OCI-LY1 (cell line): ENCODE measurements around the gene KCNC2.

Experiments used
- H2AFZ ChIP-seq: fragments of 200-600 bp; sonication (generic), shearing (Covaris generic); 2 replicates; pipeline ENCODE4 v1.6.0; 2014; ENCODE audit warnings: antibody characterized with exemption, mild to moderate bottlenecking, low read length
- H3F3A ChIP-seq: fragments of 200-600 bp; sonication (generic), shearing (Covaris generic); 2 replicates; pipeline ENCODE4 v1.6.0; 2014; ENCODE audit warnings: mild to moderate bottlenecking, antibody characterized with exemption, low read length, moderate library complexity; ENCODE audit not compliant: insufficient read depth
- H3K27ac ChIP-seq: fragments of 200-600 bp; sonication (generic); 2 replicates; pipeline ENCODE4 v1.5.1; 2014; ENCODE audit warnings: low read length, mixed run types, mild to moderate bottlenecking, low read depth; ENCODE audit not compliant: poor library complexity, severe bottlenecking
- H3K27me3 ChIP-seq: fragments of 200-600 bp; sonication (generic); 2 replicates; pipeline ENCODE4 v1.6.0; 2014; ENCODE audit warnings: antibody characterized with exemption, mild to moderate bottlenecking, low read length, moderate library complexity; ENCODE audit not compliant: insufficient read depth
- H3K36me3 ChIP-seq: fragments of 200-600 bp; sonication (generic); 2 replicates; pipeline ENCODE4 v1.6.1; 2014; ENCODE audit warnings: mild to moderate bottlenecking, antibody characterized with exemption, low read length, moderate library complexity, mixed read lengths; ENCODE audit not compliant: insufficient read depth
- H3K4me1 ChIP-seq: fragments of 200-600 bp; sonication (generic); 2 replicates; pipeline ENCODE4 v1.5.1; 2014; ENCODE audit warnings: mild to moderate bottlenecking, low read length, moderate library complexity; ENCODE audit not compliant: insufficient read depth, severe bottlenecking
- H3K4me2 ChIP-seq: fragments of 200-600 bp; sonication (generic), shearing (Covaris generic); 2 replicates; pipeline ENCODE4 v1.6.1; 2014; ENCODE audit warnings: low read length
- H3K4me3 ChIP-seq: fragments of 200-600 bp; sonication (generic); 2 replicates; pipeline ENCODE4 v1.5.1; 2014; ENCODE audit warnings: low read length, low read depth, mild to moderate bottlenecking, mixed read lengths; ENCODE audit not compliant: poor library complexity, severe bottlenecking
- H3K79me2 ChIP-seq: fragments of 200-600 bp; shearing (Covaris generic); 2 replicates; pipeline ENCODE4 v1.6.1; 2016; ENCODE audit warnings: mixed run types, low read length, mixed read lengths; ENCODE audit not compliant: insufficient read depth
- H3K9ac ChIP-seq: fragments of 200-600 bp; sonication (generic), shearing (Covaris generic); 2 replicates; pipeline ENCODE4 v1.6.1; 2014; ENCODE audit warnings: mild to moderate bottlenecking, low read length, mixed read lengths
- H3K9me2 ChIP-seq: fragments of 200-600 bp; sonication (generic), shearing (Covaris generic); 2 replicates; pipeline ENCODE4 v1.6.1; 2014; ENCODE audit warnings: low read depth, mild to moderate bottlenecking, low read length, mixed read lengths
- H3K9me3 ChIP-seq: fragments of 200-600 bp; shearing (Covaris generic); 2 replicates; pipeline ENCODE4 v1.6.1; 2014; ENCODE audit warnings: low read length, mixed read lengths
- H4K20me1 ChIP-seq: fragments of 200-600 bp; sonication (generic), shearing (Covaris generic); 2 replicates; pipeline ENCODE4 v1.6.0; 2016; ENCODE audit warnings: mild to moderate bottlenecking, low read length; ENCODE audit not compliant: insufficient read depth
- EZH2 ChIP-seq: fragments of 200-600 bp; sonication (generic), shearing (Covaris generic); IDR thresholded peaks from 2 replicates; pipeline ENCODE4 v1.8.0; 2017; ENCODE audit warnings: borderline replicate concordance, mixed run types, mild to moderate bottlenecking, antibody characterized with exemption, low read length, moderate library complexity, mixed read lengths
- TF ChIP-seq, protein P1 (sequence below): fragments of 200-600 bp; sonication (generic), shearing (Covaris generic); IDR thresholded peaks from 2 replicates; pipeline ENCODE4 v1.5.1; 2017; ENCODE audit warnings: mild to moderate bottlenecking, antibody characterized with exemption, low read length, moderate library complexity, mixed read lengths

Gene KCNC2

DNA sequence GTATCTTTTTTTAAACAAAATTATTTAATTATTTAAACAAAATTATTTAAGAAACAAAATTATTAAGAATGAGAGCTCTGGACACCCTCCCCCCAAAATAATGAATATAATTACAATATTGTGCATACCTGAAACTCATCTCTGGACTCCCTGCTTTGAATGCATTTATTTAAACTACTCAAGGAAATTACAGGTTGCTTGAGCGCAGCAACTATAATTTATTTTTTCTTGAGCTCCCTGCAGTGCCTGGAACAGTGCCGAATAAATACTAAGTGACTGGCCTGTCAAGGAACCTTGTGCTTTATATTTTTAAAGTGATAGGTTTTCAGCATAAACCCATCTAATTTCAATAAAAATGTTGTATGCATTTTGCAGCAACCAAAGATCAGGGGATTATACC is 93.9 kb downstream of the KCNC2 start:
- Histone ChIP-seq H3F3A (no peaks in the 10 kb centered on the region), H3K9ac (no peak overlapping the region), H3K4me1 (no peaks in the 10 kb centered on the region), H3K79me2 (no peaks in the 10 kb centered on the region), H3K27me3 (no peaks in the 10 kb centered on the region), H3K4me3 (no peak overlapping the region), H3K27ac (no peak overlapping the region), H2AFZ (no peak overlapping the region), H3K9me3 (no peaks in the 10 kb centered on the region), H3K4me2 (no peak overlapping the region), H4K20me1 (no peaks in the 10 kb centered on the region), H3K9me2 (no peaks in the 10 kb centered on the region), H3K36me3 (no peaks in the 10 kb centered on the region)
- TF ChIP-seq EZH2: no peak
- TF ChIP-seq, protein P1, sequence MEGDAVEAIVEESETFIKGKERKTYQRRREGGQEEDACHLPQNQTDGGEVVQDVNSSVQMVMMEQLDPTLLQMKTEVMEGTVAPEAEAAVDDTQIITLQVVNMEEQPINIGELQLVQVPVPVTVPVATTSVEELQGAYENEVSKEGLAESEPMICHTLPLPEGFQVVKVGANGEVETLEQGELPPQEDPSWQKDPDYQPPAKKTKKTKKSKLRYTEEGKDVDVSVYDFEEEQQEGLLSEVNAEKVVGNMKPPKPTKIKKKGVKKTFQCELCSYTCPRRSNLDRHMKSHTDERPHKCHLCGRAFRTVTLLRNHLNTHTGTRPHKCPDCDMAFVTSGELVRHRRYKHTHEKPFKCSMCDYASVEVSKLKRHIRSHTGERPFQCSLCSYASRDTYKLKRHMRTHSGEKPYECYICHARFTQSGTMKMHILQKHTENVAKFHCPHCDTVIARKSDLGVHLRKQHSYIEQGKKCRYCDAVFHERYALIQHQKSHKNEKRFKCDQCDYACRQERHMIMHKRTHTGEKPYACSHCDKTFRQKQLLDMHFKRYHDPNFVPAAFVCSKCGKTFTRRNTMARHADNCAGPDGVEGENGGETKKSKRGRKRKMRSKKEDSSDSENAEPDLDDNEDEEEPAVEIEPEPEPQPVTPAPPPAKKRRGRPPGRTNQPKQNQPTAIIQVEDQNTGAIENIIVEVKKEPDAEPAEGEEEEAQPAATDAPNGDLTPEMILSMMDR: no peak

DNA sequence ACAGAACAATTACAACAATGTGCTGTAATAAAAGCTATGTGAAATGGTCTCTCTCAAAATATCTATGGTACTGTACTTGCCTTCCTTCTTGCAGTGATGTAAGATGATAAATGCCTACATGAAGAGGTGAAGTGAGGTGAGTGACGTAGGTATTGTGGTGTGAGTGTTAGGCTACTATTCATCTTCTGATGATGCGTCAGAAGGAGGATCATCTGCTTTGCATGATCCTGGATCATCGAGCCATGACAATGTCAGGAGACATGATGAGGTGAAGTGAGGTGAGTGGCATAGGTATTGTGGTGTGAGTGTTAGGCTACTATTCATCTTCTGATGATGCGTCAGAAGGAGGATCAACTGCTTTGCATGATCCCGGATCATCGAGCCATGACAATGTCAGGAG is 105.8 kb downstream of the KCNC2 start:
- TF ChIP-seq EZH2: no peak
- TF ChIP-seq, protein P1: no peak
- Histone ChIP-seq H3K4me3 (no peak overlapping the region), H3K4me1 (no peaks in the 10 kb centered on the region), H3F3A (no peaks in the 10 kb centered on the region), H3K36me3 (no peaks in the 10 kb centered on the region), H3K27me3 (no peaks in the 10 kb centered on the region), H3K9ac (no peak overlapping the region), H4K20me1 (no peaks in the 10 kb centered on the region), H3K27ac (no peak overlapping the region), H3K4me2 (no peak overlapping the region), H2AFZ (no peak overlapping the region), H3K9me3 (no peaks in the 10 kb centered on the region), H3K79me2 (no peaks in the 10 kb centered on the region), H3K9me2 (no peaks in the 10 kb centered on the region)

DNA sequence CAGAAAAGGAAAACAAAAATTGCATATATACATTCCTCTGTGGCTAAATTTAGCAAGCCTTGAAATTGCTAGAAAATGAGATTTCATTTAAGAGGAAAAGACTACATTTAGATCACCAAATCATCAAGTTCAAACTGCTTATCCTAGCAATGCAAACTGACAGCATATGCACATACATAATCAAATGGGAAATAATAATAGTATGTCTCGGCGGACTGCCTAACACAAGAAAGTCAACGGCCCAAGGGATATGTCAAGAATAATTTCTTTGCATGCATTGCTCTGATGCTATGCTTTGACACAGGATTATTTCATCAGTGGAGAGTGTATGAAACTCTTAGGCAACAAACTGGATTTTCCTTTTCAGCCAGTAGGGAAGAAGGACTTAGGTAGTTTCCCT is 107.9 kb downstream of the KCNC2 start:
- H2AFZ ChIP-seq: no peak overlapping the region
- H3K4me2 ChIP-seq: no peak overlapping the region
- no peaks in the 10 kb centered on the region for H4K20me1 ChIP-seq
- no peaks in the 10 kb centered on the region for H3K4me1 ChIP-seq
- TF ChIP-seq EZH2: no peak
- TF ChIP-seq, protein P1: no peak
- H3K9ac ChIP-seq: no peak overlapping the region
- no peaks in the 10 kb centered on the region for H3K36me3 ChIP-seq
- H3K79me2 ChIP-seq: no peaks in the 10 kb centered on the region
- no peak overlapping the region for H3K27ac ChIP-seq
- no peaks in the 10 kb centered on the region for H3F3A ChIP-seq
- H3K9me3 ChIP-seq: no peaks in the 10 kb centered on the region
- H3K9me2 ChIP-seq: no peaks in the 10 kb centered on the region
- no peaks in the 10 kb centered on the region for H3K27me3 ChIP-seq
- no peak overlapping the region for H3K4me3 ChIP-seq
